ENCODE results near the gene ACTL7A.
"Not testable (repeated sequence)": the region's sequence is repeated elsewhere in the genome, so short reads cannot be mapped to it uniquely, and the experiment has no call there.

Gene ACTL7A

DNA sequence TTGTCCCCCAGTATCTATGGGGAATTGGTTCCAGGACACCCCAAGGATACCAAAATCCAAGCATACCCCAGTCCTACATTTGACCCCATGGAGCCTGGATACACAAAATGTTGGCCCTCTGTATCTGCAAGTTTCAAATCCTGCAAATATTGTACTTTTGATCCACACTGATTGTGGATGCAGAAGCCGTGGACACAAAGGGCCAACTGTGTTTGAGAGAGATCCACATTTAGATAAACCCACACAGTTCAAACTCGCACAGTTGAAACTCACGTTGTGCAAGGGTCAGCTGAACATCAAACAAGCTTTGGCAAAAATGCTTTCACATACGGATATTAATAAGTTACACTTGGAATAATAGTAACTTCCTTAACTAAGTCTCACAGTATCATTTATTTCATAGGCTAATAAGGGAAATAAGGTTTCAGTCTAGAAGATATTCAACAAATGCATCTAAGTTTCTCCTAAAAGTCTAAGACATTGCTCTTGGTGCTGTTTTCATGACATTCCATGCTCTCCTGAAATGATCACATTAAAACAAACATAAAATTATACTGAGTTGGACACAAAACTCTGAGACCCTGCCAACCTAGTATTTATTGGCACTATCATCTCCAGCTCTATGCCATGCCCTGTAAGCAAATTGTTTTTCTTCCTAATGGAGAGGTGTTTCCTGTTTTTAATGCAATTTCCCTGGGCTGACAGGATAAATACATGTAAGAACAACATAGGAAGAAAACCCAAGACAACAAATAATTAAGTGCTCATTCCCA, 32.3 kb downstream of the ACTL7A start:
- Histone ChIP-seq H3K9me3 (ENCODE audit: insufficient read depth, low read length) (no peaks in the 10 kb centered on the region), H3K9ac (ENCODE audit: insufficient read length, low read depth) (no peak overlapping the region), H3K4me1 (ENCODE audit: insufficient read depth, insufficient read length) (no peaks in the 10 kb centered on the region), H3K4me3 (ENCODE audit: insufficient read length, low read depth) (no peak overlapping the region), H3K36me3 (ENCODE audit: insufficient read depth, insufficient read length, low read length) (peaks cover 78% of the 10 kb centered on the region), H3K27me3 (ENCODE audit: insufficient read depth, insufficient read length) (no peaks in the 10 kb centered on the region)
- no peak for TF ChIP-seq ZNF274 (IDR thresholded peaks at IDR 0.05; ENCODE audit: low read depth, low read length)
- no peak for TF ChIP-seq YY1 (IDR thresholded peaks at IDR 0.05; ENCODE audit: insufficient read depth, insufficient read length)
- no peak for TF ChIP-seq SUZ12 (IDR thresholded peaks at IDR 0.05; ENCODE audit: extremely low read depth, insufficient read depth, insufficient read length)
- no peak for DNase-seq (ENCODE audit: low read depth, low spot score)

DNA sequence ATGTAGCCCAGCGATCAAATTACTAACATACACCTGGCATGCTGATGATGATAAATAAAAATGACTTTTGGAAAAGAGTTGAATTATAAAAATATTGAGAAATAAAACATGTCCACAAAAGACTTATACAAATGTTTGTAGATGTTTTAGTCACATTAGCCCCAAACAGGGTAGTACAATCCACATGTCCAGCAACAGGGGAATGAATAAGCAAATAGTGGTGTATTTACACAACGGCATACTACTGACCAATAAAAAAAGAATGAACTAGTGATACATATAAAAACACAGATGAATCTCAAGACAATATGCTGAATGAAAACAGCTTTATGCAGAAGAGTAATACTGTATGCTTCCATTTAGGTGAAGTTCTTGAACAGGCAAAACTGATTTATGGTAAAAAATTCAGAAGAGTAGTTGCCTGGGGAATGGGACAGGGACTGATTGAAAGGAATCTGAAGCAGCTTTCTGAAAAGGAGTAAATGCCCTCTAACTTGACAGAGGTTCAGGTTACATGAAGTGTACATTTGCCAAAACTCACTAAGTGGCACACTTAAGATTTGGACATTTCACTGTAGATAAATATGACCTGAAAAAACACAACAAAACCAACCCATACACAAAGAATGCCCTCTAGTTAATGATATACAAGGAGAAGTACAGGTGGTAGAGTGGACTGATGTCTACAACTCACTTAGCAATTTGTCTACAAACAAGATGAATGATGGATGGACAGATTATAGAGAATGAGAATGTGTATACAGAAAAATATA, 35.4 kb downstream of the ACTL7A start:
- Histone ChIP-seq H3K27me3 (ENCODE audit: insufficient read depth, insufficient read length) (no peaks in the 10 kb centered on the region), H3K36me3 (ENCODE audit: insufficient read depth, insufficient read length, low read length) (peaks cover 78% of the 10 kb centered on the region), H3K4me3 (ENCODE audit: insufficient read length, low read depth) (no peak overlapping the region), H3K4me1 (ENCODE audit: insufficient read depth, insufficient read length) (no peaks in the 10 kb centered on the region), H3K9ac (ENCODE audit: insufficient read length, low read depth) (no peak overlapping the region), H3K9me3 (ENCODE audit: insufficient read depth, low read length) (no peaks in the 10 kb centered on the region)
- TF ChIP-seq ZNF274 (IDR thresholded peaks at IDR 0.05; ENCODE audit: low read depth, low read length) (no peak), YY1 (IDR thresholded peaks at IDR 0.05; ENCODE audit: insufficient read depth, insufficient read length) (no peak), SUZ12 (IDR thresholded peaks at IDR 0.05; ENCODE audit: extremely low read depth, insufficient read depth, insufficient read length) (no peak)
- no peak for DNase-seq (ENCODE audit: low read depth, low spot score)

DNA sequence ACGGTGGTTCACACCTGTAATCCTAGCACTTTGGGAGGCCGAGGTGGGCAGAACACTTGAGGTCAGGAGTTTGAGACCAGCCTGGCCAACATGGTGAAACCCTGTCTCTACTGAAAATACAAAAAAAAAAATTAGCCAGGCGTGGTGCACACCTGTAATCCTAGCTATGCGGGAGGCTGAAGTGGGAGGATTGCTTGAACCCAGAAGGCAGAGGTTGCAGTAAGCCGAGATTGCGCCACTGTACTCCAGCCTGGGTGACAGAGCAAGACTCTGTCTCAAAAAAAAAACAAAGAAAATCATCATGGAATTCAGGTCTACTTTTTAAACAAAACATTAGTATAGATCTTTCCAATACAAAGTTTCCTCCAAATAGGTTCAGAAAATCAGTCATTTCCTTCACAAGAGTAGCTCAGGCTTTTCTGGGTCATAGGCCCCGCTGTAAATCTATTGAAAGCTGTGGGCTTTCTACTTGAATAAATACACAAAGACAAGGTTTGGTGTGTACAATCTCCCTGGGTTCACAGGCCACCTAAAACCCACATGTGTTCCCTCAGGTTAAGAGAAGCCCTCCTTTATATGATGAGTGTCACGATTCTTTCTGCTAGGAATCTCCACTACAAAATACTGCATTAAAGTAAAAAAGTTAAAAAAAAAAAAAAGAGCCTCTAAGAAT, 37.1 kb downstream of the ACTL7A start:
- H3K4me3 ChIP-seq (ENCODE audit: insufficient read length, low read depth); H3K4me1 ChIP-seq (ENCODE audit: insufficient read depth, insufficient read length); DNase-seq (ENCODE audit: low read depth, low spot score); H3K27me3 ChIP-seq (ENCODE audit: insufficient read depth, insufficient read length); H3K9ac ChIP-seq (ENCODE audit: insufficient read length, low read depth); H3K9me3 ChIP-seq (ENCODE audit: insufficient read depth, low read length): not testable (repeated sequence)
- H3K36me3 ChIP-seq (ENCODE audit: insufficient read depth, insufficient read length, low read length), result peaks cover 77% of the 10 kb centered on the region

DNA sequence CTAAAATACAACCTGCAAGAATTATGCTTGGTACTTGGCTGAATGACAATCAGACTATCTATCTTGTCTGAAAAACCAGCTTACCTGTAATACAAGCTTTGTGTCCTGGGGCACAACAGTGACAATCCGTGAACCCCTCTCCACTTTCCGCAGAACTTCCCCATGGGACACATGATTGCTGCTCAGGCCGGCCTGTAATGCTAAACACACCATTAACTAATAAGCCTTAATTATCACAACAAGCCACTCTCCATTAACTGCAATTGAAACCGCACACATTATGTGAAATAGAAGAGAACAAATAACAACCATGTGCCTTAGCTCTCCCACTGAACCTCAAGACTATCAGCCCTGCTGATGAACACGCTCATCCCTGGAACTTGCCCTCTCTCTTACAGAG, 38.1 kb downstream of the ACTL7A start:
- no peak for DNase-seq (ENCODE audit: low read depth, low spot score)
- no peaks in the 10 kb centered on the region for H3K4me1 ChIP-seq (ENCODE audit: insufficient read depth, insufficient read length)
- peaks cover 75% of the 10 kb centered on the region for H3K36me3 ChIP-seq (ENCODE audit: insufficient read depth, insufficient read length, low read length)

GRCh38 chr9:108903420-108904103, 41.5 kb downstream of the ACTL7A start:
- no peak overlapping the region for H3K4me3 ChIP-seq (ENCODE audit: insufficient read length, low read depth)
- H3K27me3 ChIP-seq (ENCODE audit: insufficient read depth, insufficient read length), result no peaks in the 10 kb centered on the region
- no peak for DNase-seq (ENCODE audit: low read depth, low spot score)
- TF ChIP-seq ZNF274 (IDR thresholded peaks at IDR 0.05; ENCODE audit: low read depth, low read length) (no peak), SUZ12 (IDR thresholded peaks at IDR 0.05; ENCODE audit: extremely low read depth, insufficient read depth, insufficient read length) (no peak), YY1 (IDR thresholded peaks at IDR 0.05; ENCODE audit: insufficient read depth, insufficient read length) (no peak)
- no peaks in the 10 kb centered on the region for H3K9me3 ChIP-seq (ENCODE audit: insufficient read depth, low read length)
- no peak overlapping the region for H3K9ac ChIP-seq (ENCODE audit: insufficient read length, low read depth)
- H3K4me1 ChIP-seq (ENCODE audit: insufficient read depth, insufficient read length), result no peaks in the 10 kb centered on the region
- peaks cover 79% of the 10 kb centered on the region for H3K36me3 ChIP-seq (ENCODE audit: insufficient read depth, insufficient read length, low read length)

More for the DNA sequence above, 38.1 kb downstream of the ACTL7A start:
- H3K27me3 ChIP-seq (ENCODE audit: insufficient read depth, insufficient read length), result no peaks in the 10 kb centered on the region
- H3K4me3 ChIP-seq (ENCODE audit: insufficient read length, low read depth), result no peak overlapping the region
- TF ChIP-seq ZNF274 (IDR thresholded peaks at IDR 0.05; ENCODE audit: low read depth, low read length) (no peak), YY1 (IDR thresholded peaks at IDR 0.05; ENCODE audit: insufficient read depth, insufficient read length) (no peak), SUZ12 (IDR thresholded peaks at IDR 0.05; ENCODE audit: extremely low read depth, insufficient read depth, insufficient read length) (no peak)
- H3K9ac ChIP-seq (ENCODE audit: insufficient read length, low read depth), result no peak overlapping the region
- H3K9me3 ChIP-seq (ENCODE audit: insufficient read depth, low read length), result no peaks in the 10 kb centered on the region

- Histone ChIP-seq H3K9me3 (ENCODE audit: insufficient read depth, low read length) (no peaks in the 10 kb centered on the region), H3K4me3 (ENCODE audit: insufficient read length, low read depth) (no peak overlapping the region), H3K9ac (ENCODE audit: insufficient read length, low read depth) (no peak overlapping the region), H3K27me3 (ENCODE audit: insufficient read depth, insufficient read length) (no peaks in the 10 kb centered on the region), H3K36me3 (ENCODE audit: insufficient read depth, insufficient read length, low read length) (peaks cover 84% of the 10 kb centered on the region), H3K4me1 (ENCODE audit: insufficient read depth, insufficient read length) (no peaks in the 10 kb centered on the region)
- DNase-seq (ENCODE audit: low read depth, low spot score), result no peak
- TF ChIP-seq ZNF274 (IDR thresholded peaks at IDR 0.05; ENCODE audit: low read depth, low read length) (no peak), SUZ12 (IDR thresholded peaks at IDR 0.05; ENCODE audit: extremely low read depth, insufficient read depth, insufficient read length) (no peak), YY1 (IDR thresholded peaks at IDR 0.05; ENCODE audit: insufficient read depth, insufficient read length) (no peak)
These were observed 42.1 kb downstream of the ACTL7A start for GRCh38 chr9:108904161-108904560.
